Measurements from ENCODE around the gene POU2F1. TPM values are rescaled to one million over a fixed set of nuclear protein-coding genes. Genes with fewer than 3 reads are reported as not detected.

POU2F1 gene
- total and polyA plus RNA-seq, 4 donors: 0.93 to 10.5 (median 6.5) TPM

GRCh38 chr1:167273027-167273800 is 52.5 kb downstream of the POU2F1 start:
- Histone ChIP-seq H3K4me1 (ENCODE audit: control insufficient read depth in 4 of 4, insufficient read depth in 4 of 4, low read length in 3 of 4) (peaks cover 2 to 15% (median 6%) of the 10 kb centered on the region in 4 donors), H3K9me3 (ENCODE audit: control insufficient read depth in 4 of 4, low read length in 3 of 4) (no peaks in the 10 kb centered on the region), H3K27ac (ENCODE audit: low read depth in 1 of 2, low read length in 2 of 2) (no peak overlapping the region), H3K9ac (ENCODE audit: low read depth in 1 of 2, low read length in 2 of 2) (no peak overlapping the region), H3K36me3 (ENCODE audit: control insufficient read depth in 4 of 4, insufficient read depth in 3 of 4, low read depth in 1 of 4, low read length in 3 of 4) (no peaks in the 10 kb centered on the region), H3K4me3 (ENCODE audit: low read depth in 1 of 3, low read length in 3 of 3) (no peak overlapping the region), H3K27me3 (ENCODE audit: control insufficient read depth in 4 of 4, insufficient read depth in 4 of 4, low read length in 3 of 4) (no peaks in the 10 kb centered on the region)
- WGBS: 78% methylated on average over 12 of the region's 12 CpGs
- TF ChIP-seq SP1 (IDR thresholded peaks at IDR 0.05): no peak
- no peak for TF ChIP-seq FOXA2 (IDR thresholded peaks at IDR 0.05)
- TF ChIP-seq, protein P1, sequence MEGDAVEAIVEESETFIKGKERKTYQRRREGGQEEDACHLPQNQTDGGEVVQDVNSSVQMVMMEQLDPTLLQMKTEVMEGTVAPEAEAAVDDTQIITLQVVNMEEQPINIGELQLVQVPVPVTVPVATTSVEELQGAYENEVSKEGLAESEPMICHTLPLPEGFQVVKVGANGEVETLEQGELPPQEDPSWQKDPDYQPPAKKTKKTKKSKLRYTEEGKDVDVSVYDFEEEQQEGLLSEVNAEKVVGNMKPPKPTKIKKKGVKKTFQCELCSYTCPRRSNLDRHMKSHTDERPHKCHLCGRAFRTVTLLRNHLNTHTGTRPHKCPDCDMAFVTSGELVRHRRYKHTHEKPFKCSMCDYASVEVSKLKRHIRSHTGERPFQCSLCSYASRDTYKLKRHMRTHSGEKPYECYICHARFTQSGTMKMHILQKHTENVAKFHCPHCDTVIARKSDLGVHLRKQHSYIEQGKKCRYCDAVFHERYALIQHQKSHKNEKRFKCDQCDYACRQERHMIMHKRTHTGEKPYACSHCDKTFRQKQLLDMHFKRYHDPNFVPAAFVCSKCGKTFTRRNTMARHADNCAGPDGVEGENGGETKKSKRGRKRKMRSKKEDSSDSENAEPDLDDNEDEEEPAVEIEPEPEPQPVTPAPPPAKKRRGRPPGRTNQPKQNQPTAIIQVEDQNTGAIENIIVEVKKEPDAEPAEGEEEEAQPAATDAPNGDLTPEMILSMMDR (IDR thresholded peaks at IDR 0.05; ENCODE audit: low read depth, low read length, missing input control): no peak
- no peak for TF ChIP-seq GABPA (IDR thresholded peaks at IDR 0.05 in 1 of 2, conservative IDR thresholded peaks at IDR 0.05 in 1 of 2)
- no peak for TF ChIP-seq TAF1 (conservative IDR thresholded peaks at IDR 0.05)
- TF ChIP-seq REST (IDR thresholded peaks at IDR 0.05): no peak
- TF ChIP-seq NR2F2 (IDR thresholded peaks at IDR 0.05): no peak
- no peak for DNase-seq (ENCODE audit: low spot score)

- Histone ChIP-seq H3K27me3 (ENCODE audit: control insufficient read depth in 4 of 4, insufficient read depth in 4 of 4, low read length in 3 of 4) (no peaks in the 10 kb centered on the region), H3K36me3 (ENCODE audit: control insufficient read depth in 4 of 4, insufficient read depth in 3 of 4, low read depth in 1 of 4, low read length in 3 of 4) (no peaks in the 10 kb centered on the region), H3K4me1 (ENCODE audit: control insufficient read depth in 4 of 4, insufficient read depth in 4 of 4, low read length in 3 of 4) (peaks cover 0 to 11% (median 3%) of the 10 kb centered on the region in 4 donors), H3K27ac (ENCODE audit: low read depth in 1 of 2, low read length in 2 of 2) (no peak overlapping the region), H3K9me3 (ENCODE audit: control insufficient read depth in 4 of 4, low read length in 3 of 4) (no peaks in the 10 kb centered on the region), H3K4me3 (ENCODE audit: low read depth in 1 of 3, low read length in 3 of 3) (no peak overlapping the region), H3K9ac (ENCODE audit: low read depth in 1 of 2, low read length in 2 of 2) (no peak overlapping the region)
- no peak for DNase-seq (ENCODE audit: low spot score)
- no peak for TF ChIP-seq HNF4A (conservative IDR thresholded peaks at IDR 0.05)
- TF ChIP-seq RAD21 (IDR thresholded peaks at IDR 0.05): no peak
- TF ChIP-seq SP1 (IDR thresholded peaks at IDR 0.05): no peak
- no peak for TF ChIP-seq TAF1 (conservative IDR thresholded peaks at IDR 0.05)
- no peak for TF ChIP-seq YY1 (IDR thresholded peaks at IDR 0.05)
- TF ChIP-seq RXRA (IDR thresholded peaks at IDR 0.05): no peak
- no peak for TF ChIP-seq REST (IDR thresholded peaks at IDR 0.05)
- TF ChIP-seq, protein P2, sequence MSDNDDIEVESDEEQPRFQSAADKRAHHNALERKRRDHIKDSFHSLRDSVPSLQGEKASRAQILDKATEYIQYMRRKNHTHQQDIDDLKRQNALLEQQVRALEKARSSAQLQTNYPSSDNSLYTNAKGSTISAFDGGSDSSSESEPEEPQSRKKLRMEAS (IDR thresholded peaks at IDR 0.05): no peak
- TF ChIP-seq ZBTB33 (IDR thresholded peaks at IDR 0.05): no peak
- TF ChIP-seq GABPA (IDR thresholded peaks at IDR 0.05 in 1 of 2, conservative IDR thresholded peaks at IDR 0.05 in 1 of 2): no peak
- no peak for TF ChIP-seq JUND (IDR thresholded peaks at IDR 0.05)
- TF ChIP-seq HNF4G (IDR thresholded peaks at IDR 0.05): no peak
- TF ChIP-seq FOXA1 (IDR thresholded peaks at IDR 0.05): no peak
- no peak for TF ChIP-seq EGR1 (IDR thresholded peaks at IDR 0.05; ENCODE audit: low read depth in 2 of 2)
- WGBS: 100% methylated on average over 1 of the region's 1 CpG
Observed at GRCh38 chr1:167274061-167274460, 53.4 kb downstream of the POU2F1 start.
